K562 (cell line): Measurements from ENCODE around the gene UBE2QL1. TPM values are rescaled to one million over a fixed set of nuclear protein-coding genes. Genes with fewer than 3 reads are reported as not detected.

Experiments
- ATAC-seq: fragments of 200-7000 bp; cut with Tn5 transposase; 3 replicates; pipeline ENCODE4 v1.9.1; 2020; ENCODE audit warnings: moderate library complexity
- BruUV-seq: library from RNA; stranded (reverse); fragments of 400-500 nt; replicated peaks from 2 replicates; lab custom pipeline; 2021; lab: Mats Ljungman, UMichigan
- CTCF ChIA-PET: fragments of 300-600 bp; formaldehyde crosslinking; extraction: SDS; loops from one replicate; lab custom pipeline; 2021; ENCODE audit warnings: low intra/inter-chr PET ratio; lab: Yijun Ruan, JAX
- POLR2A ChIA-PET: fragments of 300-600, 350-650 bp; sonication (Branson Sonifier 250); formaldehyde crosslinking; extraction: SDS; loops from one replicate; lab custom pipeline; 2021; ENCODE audit warnings: antibody characterized with exemption, inconsistent platforms; lab: Yijun Ruan, JAX
- DNase-seq, 4 experiments: peaks; one replicate each; pipeline versions ENCODE4 v3.0.0 to v3.0.0-alpha.2; 2011 to 2018; ENCODE audit warnings: low spot score in 3 of 4, mixed read lengths in 3 of 4; ENCODE audit errors: extremely low read depth in 1 of 4
- FAIRE-seq: peaks from 2 replicates; lab custom pipeline; 2011; peaks lifted over from hg19 to GRCh38; lab: Jason Lieb, UNC
- H2AFZ ChIP-seq: 2 replicates; pipeline ENCODE4 v1.6.0; 2011; ENCODE audit warnings: low read depth, low read length, control low read depth, inconsistent platforms
- H3K27ac ChIP-seq: fragments of 200-600 bp; 3 replicates; pipeline ENCODE4 v1.8.0; 2011; ENCODE audit warnings: low read depth, mild to moderate bottlenecking, control low read depth, inconsistent platforms, low read length, moderate library complexity, mixed read lengths; ENCODE audit errors: extremely low read depth
- H3K27me3 ChIP-seq, 2 experiments: fragments of 300-600 bp in 1 of 2; 2 replicates in 1 of 2; 3 replicates in 1 of 2; pipeline versions ENCODE4 v1.6.0 to v1.8.0; 2011; ENCODE audit warnings: inconsistent platforms in 2 of 2, low read length in 2 of 2, mild to moderate bottlenecking in 1 of 2, mixed read lengths in 1 of 2, moderate library complexity in 1 of 2; ENCODE audit not compliant: control insufficient read depth in 2 of 2, insufficient read depth in 2 of 2
- H3K36me3 ChIP-seq: fragments of 300-600 bp; 3 replicates; pipeline ENCODE4 v1.8.0; 2011; ENCODE audit warnings: mild to moderate bottlenecking, low read length, inconsistent platforms; ENCODE audit not compliant: control insufficient read depth, insufficient read depth
- H3K4me1 ChIP-seq, 2 experiments: fragments of 200-600 bp in 1 of 2; replicated peaks in 1 of 2; 2 replicates in 1 of 2; 3 replicates in 1 of 2; pipeline versions ENCODE4 v1.5.1 to v1.8.0; 2011; ENCODE audit warnings: inconsistent platforms in 2 of 2, low read length in 2 of 2, mild to moderate bottlenecking in 1 of 2, mixed read lengths in 1 of 2, moderate library complexity in 1 of 2; ENCODE audit not compliant: control insufficient read depth in 2 of 2, insufficient read depth in 2 of 2
- H3K4me2 ChIP-seq: 2 replicates; pipeline ENCODE4 v1.6.1; 2011; ENCODE audit warnings: low read length, control low read depth, inconsistent platforms, mixed read lengths; ENCODE audit not compliant: insufficient read depth
- H3K4me3 ChIP-seq: fragments of 200-600 bp; sonication (generic), shearing (Covaris generic); 2 replicates; pipeline ENCODE4 v1.5.1; 2016; ENCODE audit warnings: control low read depth, inconsistent platforms
- H3K79me2 ChIP-seq: fragments of 200-600 bp; 3 replicates; pipeline ENCODE4 v1.8.0; 2011; ENCODE audit warnings: low read length, inconsistent platforms; ENCODE audit not compliant: control insufficient read depth, insufficient read depth
- H3K9ac ChIP-seq, 2 experiments: 2 replicates each; pipeline versions ENCODE4 v1.6.0 to v1.6.1; 2011; ENCODE audit warnings: low read depth in 2 of 2, low read length in 2 of 2, control low read depth in 1 of 2, inconsistent platforms in 1 of 2, mild to moderate bottlenecking in 1 of 2, mixed read lengths in 1 of 2; ENCODE audit not compliant: insufficient read depth in 1 of 2
- H3K9me1 ChIP-seq: one replicate; pipeline ENCODE4 v1.6.0; 2011; ENCODE audit warnings: inconsistent platforms, mild to moderate bottlenecking, low read length, moderate library complexity; ENCODE audit not compliant: control insufficient read depth, insufficient read depth
- H3K9me3 ChIP-seq: replicated peaks from 2 replicates; pipeline ENCODE4 v1.5.1; 2011; ENCODE audit warnings: low read depth, low read length, inconsistent platforms; ENCODE audit not compliant: control insufficient read depth, insufficient read depth
- H4K20me1 ChIP-seq: replicated peaks from 2 replicates; pipeline ENCODE4 v1.6.1; 2011; ENCODE audit warnings: low read length, inconsistent platforms, mixed read lengths; ENCODE audit not compliant: control insufficient read depth, insufficient read depth
- ARID1B ChIP-seq: fragments of 450-650 bp; IDR thresholded peaks from 2 replicates; pipeline ENCODE4 v1.6.1; 2016; ENCODE audit warnings: antibody characterized with exemption, mild to moderate bottlenecking, inconsistent platforms
- ARID2 ChIP-seq: fragments of 450-650 bp; IDR thresholded peaks from 2 replicates; pipeline ENCODE4 v1.6.1; 2017; ENCODE audit warnings: antibody characterized with exemption, mild to moderate bottlenecking
- ATF1 ChIP-seq, 2 experiments: fragments of 450-650 bp in 1 of 2; IDR thresholded peaks; 2 replicates each; pipeline ENCODE4 v1.6.1; 2016; ENCODE audit warnings: missing compliant biosample characterization in 1 of 2, missing genetic modification characterization in 1 of 2
- EHMT2 ChIP-seq: fragments of 450-650 bp; IDR thresholded peaks from 2 replicates; pipeline ENCODE4 v1.6.1; 2018; ENCODE audit warnings: antibody characterized with exemption
- LARP7 ChIP-seq: fragments of 450-650 bp; IDR thresholded peaks from 2 replicates; pipeline ENCODE4 v1.6.1; 2016
- MYNN ChIP-seq, 2 experiments: sonication (generic); formaldehyde crosslinking in 1 of 2; IDR thresholded peaks; 2 replicates each; pipeline versions ENCODE4 v1.5.0 to v1.6.1; 2016 to 2020; ENCODE audit warnings: antibody characterized with exemption in 1 of 2, missing genetic modification reagents in 1 of 2
- NCOA4 ChIP-seq: fragments of 450-650 bp; IDR thresholded peaks from 2 replicates; pipeline ENCODE4 v1.6.1; 2018; ENCODE audit warnings: mild to moderate bottlenecking; ENCODE audit not compliant: partially characterized antibody
- RCOR1 ChIP-seq, 2 experiments: IDR thresholded peaks; 2 replicates each; pipeline ENCODE4 v1.6.1; 2012; ENCODE audit warnings: low read depth in 2 of 2, low read length in 2 of 2, borderline replicate concordance in 1 of 2, improper control_type of control experiment in 1 of 2
- RNF2 ChIP-seq: sonication (generic); IDR thresholded peaks from 2 replicates; pipeline ENCODE4 v1.6.1; 2016
- SAFB2 ChIP-seq: fragments of 200-400 bp; formaldehyde crosslinking; IDR thresholded peaks from 2 replicates; pipeline ENCODE4 v1.6.1; 2018; ENCODE audit warnings: borderline replicate concordance, low read length, low read depth, moderate library complexity; ENCODE audit not compliant: severe bottlenecking
- ZKSCAN3 ChIP-seq: fragments of 250-450 bp; sonication (Bioruptor Pico); IDR thresholded peaks from 2 replicates; pipeline ENCODE4 v1.4.0; 2020
- ZNF12 ChIP-seq: sonication (generic); formaldehyde crosslinking; IDR thresholded peaks from 2 replicates; pipeline ENCODE4 v1.4.0; 2020; ENCODE audit warnings: mild to moderate bottlenecking, missing genetic modification reagents
- ZNF224 ChIP-seq: sonication (generic); formaldehyde crosslinking; IDR thresholded peaks from 2 replicates; pipeline ENCODE4 v1.8.0; 2022; ENCODE audit warnings: mild to moderate bottlenecking, missing genetic modification reagents
- ZNF282 ChIP-seq: sonication (generic); formaldehyde crosslinking; IDR thresholded peaks from 2 replicates; pipeline ENCODE4 v1.8.1; 2023; ENCODE audit warnings: missing genetic modification reagents
- ZNF507 ChIP-seq: conservative IDR thresholded peaks from 2 replicates; pipeline ENCODE4 v1.6.1; 2017; ENCODE audit warnings: missing genetic modification characterization, missing compliant biosample characterization
- WGBS: fragments of 100-300 bp; shearing (Covaris generic); methylation state at CpG from one replicate; pipeline ENCODE4 v1.1.6; 2016; ENCODE audit warnings: low coverage, mixed read lengths; ENCODE audit not compliant: insufficient coverage; ENCODE audit errors: missing lambda C conversion rate; 5-methylcytosine and 5-hydroxymethylcytosine counted together
- in situ Hi-C: fragments of 300-500 bp; cut with MboI; formaldehyde crosslinking; loops from 4 replicates; pipeline ENCODE4 v1.15.0; 2018; ENCODE audit warnings: inconsistent platforms, mixed read lengths
- intact Hi-C: fragments of 100-400 bp; cut with micrococcal nuclease; formaldehyde crosslinking; loops from 2 replicates; pipeline ENCODE4 v1.14.2; 2022
- polyA plus RNA-seq, 8 experiments: library from polyadenylated mRNA; depleted of rRNA in 4 of 8; stranded (reverse) in 5 of 8; unstranded in 3 of 8; fragments of >200 nt; fragmentation: Nextera tagmentation in 2 of 8; fragmentation: Illumina TruSeq in 1 of 8; extraction: Ambion mirVana in 2 of 8; extraction: Trizol in 1 of 8; gene quantifications; 2 replicates each; pipeline versions ENCODE4 v1.2.1 to v1.2.3, GENCODE V29; 2011 to 2014; ENCODE audit warnings: inconsistent platforms in 1 of 8, missing spikeins in 1 of 8
- total RNA-seq, 7 experiments: library from RNA; depleted of rRNA in 6 of 7; stranded (reverse); fragments of >200 nt in 6 of 7; fragmentation: Illumina TruSeq in 2 of 7; extraction: Trizol in 2 of 7; gene quantifications; 2 replicates each; pipeline versions ENCODE4 v1.2.1 to v1.2.3, GENCODE V29; 2011 to 2021; ENCODE audit warnings: low replicate concordance in 1 of 7
- TF ChIP-seq, protein P1 (sequence below), 2 experiments: fragments of 200-800 bp in 1 of 2; sonication (Bioruptor generic) in 1 of 2; sonication (generic) in 1 of 2; formaldehyde crosslinking in 1 of 2; IDR thresholded peaks in 1 of 2; conservative IDR thresholded peaks in 1 of 2; 2 replicates each; pipeline versions ENCODE4 v1.5.0 to v1.6.1; 2016 to 2020; ENCODE audit warnings: missing compliant biosample characterization in 1 of 2, missing genetic modification characterization in 1 of 2, missing genetic modification reagents in 1 of 2

The UBE2QL1 gene
- total and polyA plus RNA-seq, 9 of the 15 experiments (the other 6 are each of a cell fraction or from before 2014, with no cell fraction given) = not detected

DNA sequence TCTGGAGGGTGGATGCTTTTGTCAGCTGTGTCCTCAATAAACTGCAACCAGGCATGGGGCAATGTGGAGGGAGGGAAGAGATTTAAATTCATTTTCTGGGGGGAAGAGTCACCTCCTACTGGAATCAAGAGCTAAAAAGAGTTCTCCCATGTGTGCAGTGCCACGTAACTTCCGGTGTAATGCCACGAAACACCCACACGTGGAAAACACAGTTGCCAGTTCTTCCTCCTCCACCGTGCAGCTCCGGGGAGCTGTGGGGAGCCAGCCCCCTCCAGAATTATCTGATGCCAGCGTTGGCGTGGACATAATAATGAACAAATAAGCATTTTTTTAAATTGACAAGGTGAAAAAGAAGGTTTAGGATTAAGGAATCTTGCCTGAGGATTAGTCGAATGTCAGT, 38.2 kb upstream of the UBE2QL1 start:
- FAIRE-seq (no peak), ATAC-seq (no peak), DNase-seq (no peak)
- H4K20me1 ChIP-seq = no peaks in the 10 kb centered on the region; the same call in 1 of the 2 replicates
- no peak overlapping the region for H2AFZ ChIP-seq
- in situ Hi-C loops = no loop called here
- intact Hi-C loops = no loop called here
- ChIA-PET POLR2A (interaction anchor here (0.8 to 1.6 kb wide), 2 partner anchors 16 to 34 kb away, joined by 4 to 6 read pairs; no protein-coding TSS in a partner anchor), CTCF (no interaction called here)
- H3K9me1 ChIP-seq = no peaks in the 10 kb centered on the region
- H3K4me3 ChIP-seq = no peak overlapping the region
- 10% methylated on average over 9 of the region's 9 CpGs for WGBS
- peaks cover 26 to 42% of the 10 kb centered on the region in 2 experiments for H3K27me3 ChIP-seq
- H3K36me3 ChIP-seq = no peaks in the 10 kb centered on the region
- H3K27ac ChIP-seq = no peak overlapping the region
- H3K79me2 ChIP-seq = no peaks in the 10 kb centered on the region
- no peak overlapping the region for H3K9ac ChIP-seq
- TF ChIP-seq, protein P1, sequence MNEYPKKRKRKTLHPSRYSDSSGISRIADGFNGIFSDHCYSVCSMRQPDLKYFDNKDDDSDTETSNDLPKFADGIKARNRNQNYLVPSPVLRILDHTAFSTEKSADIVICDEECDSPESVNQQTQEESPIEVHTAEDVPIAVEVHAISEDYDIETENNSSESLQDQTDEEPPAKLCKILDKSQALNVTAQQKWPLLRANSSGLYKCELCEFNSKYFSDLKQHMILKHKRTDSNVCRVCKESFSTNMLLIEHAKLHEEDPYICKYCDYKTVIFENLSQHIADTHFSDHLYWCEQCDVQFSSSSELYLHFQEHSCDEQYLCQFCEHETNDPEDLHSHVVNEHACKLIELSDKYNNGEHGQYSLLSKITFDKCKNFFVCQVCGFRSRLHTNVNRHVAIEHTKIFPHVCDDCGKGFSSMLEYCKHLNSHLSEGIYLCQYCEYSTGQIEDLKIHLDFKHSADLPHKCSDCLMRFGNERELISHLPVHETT (CRISPR knock-in tag; conservative IDR thresholded peaks at IDR 0.05 in 1 of 2, IDR thresholded peaks at IDR 0.05 in 1 of 2) = no peak
- TF ChIP-seq ZNF12 (CRISPR knock-in tag) = no peak
- no peak for TF ChIP-seq ZNF507 (tag)
- TF ChIP-seq MYNN (IDR thresholded peaks at IDR 0.05) = no peak
- TF ChIP-seq MYNN (CRISPR knock-in tag; IDR thresholded peaks at IDR 0.05) = no peak
- TF ChIP-seq LARP7 = no peak
- no peak for TF ChIP-seq ZNF224 (CRISPR knock-in tag)
- TF ChIP-seq ZKSCAN3 (CRISPR knock-in tag) = no peak
- no peak for TF ChIP-seq ARID1B
- no peak for TF ChIP-seq ATF1 (CRISPR knock-in tag; IDR thresholded peaks at IDR 0.05)
- no peak for TF ChIP-seq ATF1 (tag; IDR thresholded peaks at IDR 0.05)
- no peak for TF ChIP-seq NCOA4
- TF ChIP-seq ZNF282 (CRISPR knock-in tag) = no peak
- no peak for TF ChIP-seq EHMT2
- TF ChIP-seq RCOR1 (IDR thresholded peaks at IDR 0.05; ENCODE audit: borderline replicate concordance in 1 of 2, low read depth in 2 of 2, low read length in 2 of 2) = no peak
- TF ChIP-seq SAFB2 = no peak
- TF ChIP-seq ARID2 = no peak
- TF ChIP-seq RNF2 = no peak
- peaks cover 10 to 34% of the 10 kb centered on the region in 2 experiments for H3K4me1 ChIP-seq
- H3K9me3 ChIP-seq = 0 out of 2 replicates have a peak, but pooled peaks cover 2% of the 10 kb centered on the region
- BruUV-seq = no TSS peak
- no peak overlapping the region for H3K4me2 ChIP-seq
